H1 (cell line): Measurements from ENCODE around the gene MAP4. TPM values are rescaled to one million over a fixed set of nuclear protein-coding genes. Genes with fewer than 3 reads are reported as not detected.

Source experiments
- BCL11A ChIP-seq, 2 experiments: IDR thresholded peaks; one replicate each; pipeline ENCODE4 v1.6.1; 2011; ENCODE audit warnings: low read depth in 2 of 2, low read length in 2 of 2, mild to moderate bottlenecking in 2 of 2
- CBX5 ChIP-seq: fragments of 300-800, 300-1000 bp; sonication (generic); IDR thresholded peaks from 2 replicates; pipeline ENCODE4 v1.7.1; 2016; ENCODE audit warnings: antibody characterized with exemption, low read length, low read depth
- EGR1 ChIP-seq: IDR thresholded peaks from 2 replicates; pipeline ENCODE4 v1.6.1; 2011; ENCODE audit warnings: low read depth, low read length, borderline replicate concordance
- KDM5A ChIP-seq: fragments of 200-600 bp; IDR thresholded peaks from 2 replicates; pipeline ENCODE4 v1.7.1; 2012; ENCODE audit warnings: mild to moderate bottlenecking, low read length, inconsistent platforms, mixed read lengths
- RFX5 ChIP-seq: IDR thresholded peaks from 2 replicates; pipeline ENCODE4 v1.6.1; 2011; ENCODE audit warnings: low read depth, low read length, improper control_type of control experiment, borderline replicate concordance
- TEAD4 ChIP-seq: IDR thresholded peaks from 2 replicates; pipeline ENCODE4 v1.6.1; 2012; ENCODE audit warnings: low read depth, low read length, inconsistent platforms, mixed read lengths
- polyA plus RNA-seq, 7 experiments: library from polyadenylated mRNA; depleted of rRNA in 3 of 7; stranded (reverse) in 5 of 7; unstranded in 2 of 7; fragments of >200 nt in 5 of 7; fragments of 200-250 nt in 2 of 7; gene quantifications; 1 replicate in 5 of 7; 2 replicates in 1 of 7; 4 replicates in 1 of 7; pipeline versions ENCODE4 v1.2.1 to v1.2.3, GENCODE V29; 2011 to 2013; ENCODE audit warnings: missing spikeins in 2 of 7, mixed read lengths in 2 of 7
- total RNA-seq: library from RNA; stranded (reverse); fragmentation: NEBNext Ultra II Directional; extraction: Animal tissue kit (Norgen Biotek cat#: 25700); gene quantifications from 2 replicates; pipeline ENCODE4 v1.2.1, GENCODE V29; 2021
- TF ChIP-seq, protein P1 (sequence below): fragments of 300-600 bp; sonication (generic); IDR thresholded peaks from 2 replicates; pipeline ENCODE4 v1.7.1; 2012; ENCODE audit warnings: low read length, moderate library complexity, mild to moderate bottlenecking, inconsistent platforms; ENCODE audit not compliant: insufficient replicate concordance

Gene MAP4
- total and polyA plus RNA-seq, 2 of the 8 experiments (the other 6 are each of a cell fraction or from before 2014, with no cell fraction given), result 67.0 to 179 TPM

DNA sequence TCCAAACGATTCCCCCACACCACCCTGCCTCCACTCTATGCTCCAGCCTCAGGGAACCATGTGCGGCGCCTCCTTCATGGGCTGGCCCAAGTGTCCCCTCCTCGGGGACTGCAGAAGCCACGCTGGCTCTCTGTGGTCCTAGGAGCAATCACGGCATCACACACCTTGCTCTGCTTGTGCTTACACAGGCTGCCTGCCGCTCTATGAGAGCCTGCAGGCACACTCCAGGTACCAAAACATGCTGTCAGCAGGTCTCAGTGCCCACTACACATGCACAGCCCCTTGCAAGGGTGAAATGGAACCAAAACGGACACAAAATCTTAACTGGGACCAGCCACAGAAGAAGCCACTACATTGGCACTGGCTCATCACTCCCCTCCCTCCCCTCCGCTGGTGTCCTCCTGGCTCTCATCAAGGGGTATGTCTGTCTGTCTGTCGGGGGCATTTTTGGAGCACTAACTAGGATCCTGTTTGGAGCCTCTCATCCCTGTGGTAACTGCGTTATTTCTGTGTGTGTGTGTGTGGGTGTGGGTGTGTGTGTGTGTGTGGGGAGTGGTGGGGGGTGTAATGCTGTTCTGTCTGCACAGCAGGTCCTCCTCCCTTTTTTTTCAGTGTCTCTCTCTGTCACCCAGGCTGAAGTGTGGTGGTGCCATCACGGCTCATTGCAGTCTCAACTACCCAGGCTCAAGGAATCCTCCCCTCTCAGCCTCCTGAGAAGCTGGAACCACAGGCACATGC lies 152.7 kb downstream of the MAP4 start (continued):
- TF ChIP-seq, protein P1, sequence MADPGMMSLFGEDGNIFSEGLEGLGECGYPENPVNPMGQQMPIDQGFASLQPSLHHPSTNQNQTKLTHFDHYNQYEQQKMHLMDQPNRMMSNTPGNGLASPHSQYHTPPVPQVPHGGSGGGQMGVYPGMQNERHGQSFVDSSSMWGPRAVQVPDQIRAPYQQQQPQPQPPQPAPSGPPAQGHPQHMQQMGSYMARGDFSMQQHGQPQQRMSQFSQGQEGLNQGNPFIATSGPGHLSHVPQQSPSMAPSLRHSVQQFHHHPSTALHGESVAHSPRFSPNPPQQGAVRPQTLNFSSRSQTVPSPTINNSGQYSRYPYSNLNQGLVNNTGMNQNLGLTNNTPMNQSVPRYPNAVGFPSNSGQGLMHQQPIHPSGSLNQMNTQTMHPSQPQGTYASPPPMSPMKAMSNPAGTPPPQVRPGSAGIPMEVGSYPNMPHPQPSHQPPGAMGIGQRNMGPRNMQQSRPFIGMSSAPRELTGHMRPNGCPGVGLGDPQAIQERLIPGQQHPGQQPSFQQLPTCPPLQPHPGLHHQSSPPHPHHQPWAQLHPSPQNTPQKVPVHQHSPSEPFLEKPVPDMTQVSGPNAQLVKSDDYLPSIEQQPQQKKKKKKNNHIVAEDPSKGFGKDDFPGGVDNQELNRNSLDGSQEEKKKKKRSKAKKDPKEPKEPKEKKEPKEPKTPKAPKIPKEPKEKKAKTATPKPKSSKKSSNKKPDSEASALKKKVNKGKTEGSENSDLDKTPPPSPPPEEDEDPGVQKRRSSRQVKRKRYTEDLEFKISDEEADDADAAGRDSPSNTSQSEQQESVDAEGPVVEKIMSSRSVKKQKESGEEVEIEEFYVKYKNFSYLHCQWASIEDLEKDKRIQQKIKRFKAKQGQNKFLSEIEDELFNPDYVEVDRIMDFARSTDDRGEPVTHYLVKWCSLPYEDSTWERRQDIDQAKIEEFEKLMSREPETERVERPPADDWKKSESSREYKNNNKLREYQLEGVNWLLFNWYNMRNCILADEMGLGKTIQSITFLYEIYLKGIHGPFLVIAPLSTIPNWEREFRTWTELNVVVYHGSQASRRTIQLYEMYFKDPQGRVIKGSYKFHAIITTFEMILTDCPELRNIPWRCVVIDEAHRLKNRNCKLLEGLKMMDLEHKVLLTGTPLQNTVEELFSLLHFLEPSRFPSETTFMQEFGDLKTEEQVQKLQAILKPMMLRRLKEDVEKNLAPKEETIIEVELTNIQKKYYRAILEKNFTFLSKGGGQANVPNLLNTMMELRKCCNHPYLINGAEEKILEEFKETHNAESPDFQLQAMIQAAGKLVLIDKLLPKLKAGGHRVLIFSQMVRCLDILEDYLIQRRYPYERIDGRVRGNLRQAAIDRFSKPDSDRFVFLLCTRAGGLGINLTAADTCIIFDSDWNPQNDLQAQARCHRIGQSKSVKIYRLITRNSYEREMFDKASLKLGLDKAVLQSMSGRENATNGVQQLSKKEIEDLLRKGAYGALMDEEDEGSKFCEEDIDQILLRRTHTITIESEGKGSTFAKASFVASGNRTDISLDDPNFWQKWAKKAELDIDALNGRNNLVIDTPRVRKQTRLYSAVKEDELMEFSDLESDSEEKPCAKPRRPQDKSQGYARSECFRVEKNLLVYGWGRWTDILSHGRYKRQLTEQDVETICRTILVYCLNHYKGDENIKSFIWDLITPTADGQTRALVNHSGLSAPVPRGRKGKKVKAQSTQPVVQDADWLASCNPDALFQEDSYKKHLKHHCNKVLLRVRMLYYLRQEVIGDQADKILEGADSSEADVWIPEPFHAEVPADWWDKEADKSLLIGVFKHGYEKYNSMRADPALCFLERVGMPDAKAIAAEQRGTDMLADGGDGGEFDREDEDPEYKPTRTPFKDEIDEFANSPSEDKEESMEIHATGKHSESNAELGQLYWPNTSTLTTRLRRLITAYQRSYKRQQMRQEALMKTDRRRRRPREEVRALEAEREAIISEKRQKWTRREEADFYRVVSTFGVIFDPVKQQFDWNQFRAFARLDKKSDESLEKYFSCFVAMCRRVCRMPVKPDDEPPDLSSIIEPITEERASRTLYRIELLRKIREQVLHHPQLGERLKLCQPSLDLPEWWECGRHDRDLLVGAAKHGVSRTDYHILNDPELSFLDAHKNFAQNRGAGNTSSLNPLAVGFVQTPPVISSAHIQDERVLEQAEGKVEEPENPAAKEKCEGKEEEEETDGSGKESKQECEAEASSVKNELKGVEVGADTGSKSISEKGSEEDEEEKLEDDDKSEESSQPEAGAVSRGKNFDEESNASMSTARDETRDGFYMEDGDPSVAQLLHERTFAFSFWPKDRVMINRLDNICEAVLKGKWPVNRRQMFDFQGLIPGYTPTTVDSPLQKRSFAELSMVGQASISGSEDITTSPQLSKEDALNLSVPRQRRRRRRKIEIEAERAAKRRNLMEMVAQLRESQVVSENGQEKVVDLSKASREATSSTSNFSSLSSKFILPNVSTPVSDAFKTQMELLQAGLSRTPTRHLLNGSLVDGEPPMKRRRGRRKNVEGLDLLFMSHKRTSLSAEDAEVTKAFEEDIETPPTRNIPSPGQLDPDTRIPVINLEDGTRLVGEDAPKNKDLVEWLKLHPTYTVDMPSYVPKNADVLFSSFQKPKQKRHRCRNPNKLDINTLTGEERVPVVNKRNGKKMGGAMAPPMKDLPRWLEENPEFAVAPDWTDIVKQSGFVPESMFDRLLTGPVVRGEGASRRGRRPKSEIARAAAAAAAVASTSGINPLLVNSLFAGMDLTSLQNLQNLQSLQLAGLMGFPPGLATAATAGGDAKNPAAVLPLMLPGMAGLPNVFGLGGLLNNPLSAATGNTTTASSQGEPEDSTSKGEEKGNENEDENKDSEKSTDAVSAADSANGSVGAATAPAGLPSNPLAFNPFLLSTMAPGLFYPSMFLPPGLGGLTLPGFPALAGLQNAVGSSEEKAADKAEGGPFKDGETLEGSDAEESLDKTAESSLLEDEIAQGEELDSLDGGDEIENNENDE, result no peak
- TF ChIP-seq CBX5 (no peak), BCL11A (IDR thresholded peaks at IDR 0.05; ENCODE audit: low read depth in 2 of 2, low read length in 2 of 2) (no peak), EGR1 (no peak), RFX5 (no peak), KDM5A (no peak), TEAD4 (no peak)
